ENCODE results near the gene PML. TPM values are rescaled to one million over a fixed set of nuclear protein-coding genes. Genes with fewer than 3 reads are reported as not detected.

Gene PML
- total and polyA plus RNA-seq, 9 of the 15 experiments (the other 6 are each of a cell fraction or from before 2014, with no cell fraction given), result 5.0 to 50.7 (median 10.1) TPM

DNA sequence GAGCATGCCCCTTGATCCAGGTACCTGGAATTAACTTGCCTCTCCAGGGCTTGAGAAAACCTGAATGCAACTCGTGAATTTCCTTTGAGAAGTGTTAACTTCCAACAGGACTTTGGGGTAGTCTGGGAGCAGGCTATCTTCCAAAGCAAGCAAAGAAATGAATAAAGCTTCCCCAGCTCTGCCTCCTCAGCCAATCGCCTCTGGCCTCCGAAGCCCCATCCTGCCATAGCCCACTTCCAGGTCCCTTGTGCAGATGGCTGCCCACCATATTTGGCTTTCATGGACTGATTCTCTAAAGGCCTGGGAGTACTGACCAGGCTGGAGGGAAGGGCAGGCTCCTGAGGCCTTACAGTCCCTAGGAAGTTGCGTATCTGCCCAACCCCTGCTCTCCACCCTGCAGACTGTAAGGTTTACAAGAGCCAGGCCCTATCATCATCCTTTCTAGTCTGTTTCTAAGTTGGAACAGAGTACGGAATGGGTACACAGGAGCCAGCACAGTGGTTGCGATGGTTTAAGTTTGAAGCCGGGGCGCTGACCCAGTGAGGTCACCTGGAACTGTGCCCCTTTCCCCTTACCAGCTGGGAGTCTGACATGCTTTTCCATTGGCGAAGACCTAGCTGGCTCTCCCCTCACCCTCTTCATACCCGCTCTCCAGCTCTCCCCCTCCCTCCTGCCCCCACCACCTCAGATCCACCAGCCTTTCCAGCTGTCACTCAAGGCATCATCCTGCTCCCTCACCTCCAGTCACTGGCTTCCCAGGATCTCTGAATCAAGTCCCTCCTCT lies 1.1 kb upstream of the PML start:
- intact Hi-C loops (cut with micrococcal nuclease), result loop anchor here (5.0 to 10.0 kb wide), 2 partner anchors 44 to 621 kb away; partner anchors contain the start of gene CLK3
- CTCF ChIA-PET (ENCODE audit: low intra/inter-chr PET ratio), result no interaction called here
- no peak for DNase-seq (ENCODE audit: extremely low read depth in 1 of 4, low spot score in 3 of 4)
- Histone ChIP-seq H3K4me1 (replicated peaks in 1 of 2; ENCODE audit: control insufficient read depth in 2 of 2, insufficient read depth in 2 of 2, low read length in 2 of 2) (peaks cover 45 to 52% of the 10 kb centered on the region in 2 experiments), H3K9ac (ENCODE audit: insufficient read depth in 1 of 2, low read depth in 2 of 2, low read length in 2 of 2) (peak overlapping the region; percentile 41 to 86; a peak in 3 of 4 replicates), H2AFZ (ENCODE audit: low read depth, low read length) (peak overlapping the region; percentile 99), H3K27ac (ENCODE audit: extremely low read depth, low read depth, low read length) (no peak overlapping the region), H3K4me2 (ENCODE audit: insufficient read depth, low read length) (peak overlapping the region; percentile 98), H3K36me3 (ENCODE audit: control insufficient read depth, insufficient read depth, low read length) (peaks cover 12% of the 10 kb centered on the region), H3K9me1 (ENCODE audit: control insufficient read depth, insufficient read depth, low read length) (no peaks in the 10 kb centered on the region), H3K27me3 (ENCODE audit: control insufficient read depth in 2 of 2, insufficient read depth in 2 of 2, low read length in 2 of 2) (no peaks in the 10 kb centered on the region; a peak in 1 of 5 replicates), H4K20me1 (replicated peaks; ENCODE audit: control insufficient read depth, insufficient read depth, low read length) (no peaks in the 10 kb centered on the region), H3K9me3 (replicated peaks; ENCODE audit: control insufficient read depth, insufficient read depth, low read depth, low read length) (no peaks in the 10 kb centered on the region), H3K79me2 (ENCODE audit: control insufficient read depth, insufficient read depth, low read length) (peaks cover 41% of the 10 kb centered on the region), H3K4me3 (no peak overlapping the region)
- BruUV-seq (replicated peaks), result no TSS peak
- POLR2A ChIA-PET, result no interaction called here
- in situ Hi-C loops (cut with MboI), result no loop called here
- 78% methylated on average over 9 of the region's 10 CpGs for WGBS (ENCODE audit: insufficient coverage, low coverage, missing lambda C conversion rate)
- FAIRE-seq, result no peak
- TF ChIP-seq SAP30 (IDR thresholded peaks at IDR 0.05; ENCODE audit: borderline replicate concordance, insufficient read depth, low read depth, low read length, poor library complexity, severe bottlenecking) (no peak), THRAP3 (IDR thresholded peaks at IDR 0.05; ENCODE audit: borderline replicate concordance) (no peak), RBM14 (IDR thresholded peaks at IDR 0.05; ENCODE audit: borderline replicate concordance, insufficient read depth, low read depth, low read length) (no peak), ZNF263 (CRISPR knock-in tag; IDR thresholded peaks at IDR 0.05; ENCODE audit: borderline replicate concordance) (no peak), ATF3 (IDR thresholded peaks at IDR 0.05) (no peak), ATF3 (CRISPR knock-in tag; conservative IDR thresholded peaks at IDR 0.05) (no peak), ZNF280B (CRISPR knock-in tag; IDR thresholded peaks at IDR 0.05) (no peak), SETDB1 (IDR thresholded peaks at IDR 0.05; ENCODE audit: low read length) (no peak)
- TF ChIP-seq, protein P1, sequence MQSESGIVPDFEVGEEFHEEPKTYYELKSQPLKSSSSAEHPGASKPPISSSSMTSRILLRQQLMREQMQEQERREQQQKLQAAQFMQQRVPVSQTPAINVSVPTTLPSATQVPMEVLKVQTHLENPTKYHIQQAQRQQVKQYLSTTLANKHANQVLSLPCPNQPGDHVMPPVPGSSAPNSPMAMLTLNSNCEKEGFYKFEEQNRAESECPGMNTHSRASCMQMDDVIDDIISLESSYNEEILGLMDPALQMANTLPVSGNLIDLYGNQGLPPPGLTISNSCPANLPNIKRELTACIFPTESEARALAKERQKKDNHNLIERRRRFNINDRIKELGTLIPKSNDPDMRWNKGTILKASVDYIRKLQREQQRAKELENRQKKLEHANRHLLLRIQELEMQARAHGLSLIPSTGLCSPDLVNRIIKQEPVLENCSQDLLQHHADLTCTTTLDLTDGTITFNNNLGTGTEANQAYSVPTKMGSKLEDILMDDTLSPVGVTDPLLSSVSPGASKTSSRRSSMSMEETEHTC (IDR thresholded peaks at IDR 0.05), result no peak
- TF ChIP-seq, protein P2, sequence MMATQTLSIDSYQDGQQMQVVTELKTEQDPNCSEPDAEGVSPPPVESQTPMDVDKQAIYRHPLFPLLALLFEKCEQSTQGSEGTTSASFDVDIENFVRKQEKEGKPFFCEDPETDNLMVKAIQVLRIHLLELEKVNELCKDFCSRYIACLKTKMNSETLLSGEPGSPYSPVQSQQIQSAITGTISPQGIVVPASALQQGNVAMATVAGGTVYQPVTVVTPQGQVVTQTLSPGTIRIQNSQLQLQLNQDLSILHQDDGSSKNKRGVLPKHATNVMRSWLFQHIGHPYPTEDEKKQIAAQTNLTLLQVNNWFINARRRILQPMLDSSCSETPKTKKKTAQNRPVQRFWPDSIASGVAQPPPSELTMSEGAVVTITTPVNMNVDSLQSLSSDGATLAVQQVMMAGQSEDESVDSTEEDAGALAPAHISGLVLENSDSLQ (IDR thresholded peaks at IDR 0.05), result peak; percentile 81
- no peak for ATAC-seq

All from K562 (cell line).